GM21737 (cell line): ENCODE results near the gene RASGRP3.

Experiments
- ATAC-seq: cut with Tn5 transposase; IDR thresholded peaks from one replicate; pipeline ENCODE4 v1.9.1; 2021; ENCODE audit warnings: mild to moderate bottlenecking, moderate library complexity; ENCODE audit not compliant: unreplicated experiment

The RASGRP3 gene

GRCh38 chr2:33573657-33574056 lies 97.2 kb downstream of the RASGRP3 start:
- ATAC-seq = no peak

GRCh38 chr2:33577084-33577483 lies 100.6 kb downstream of the RASGRP3 start:
- ATAC-seq = no peak

GRCh38 chr2:33577668-33578067 lies 101.2 kb downstream of the RASGRP3 start:
- ATAC-seq = no peak

GRCh38 chr2:33579227-33579626 lies 102.8 kb downstream of the RASGRP3 start:
- no peak for ATAC-seq

GRCh38 chr2:33581872-33582271 lies 105.4 kb downstream of the RASGRP3 start:
- no peak for ATAC-seq

GRCh38 chr2:33583194-33583938 lies 106.9 kb downstream of the RASGRP3 start:
- peak; percentile 54 for ATAC-seq

- ATAC-seq = no peak
Measured at GRCh38 chr2:33586766-33587165, 110.3 kb downstream of the RASGRP3 start.

- no peak for ATAC-seq
Measured at GRCh38 chr2:33588232-33588631, 111.8 kb downstream of the RASGRP3 start.

GRCh38 chr2:33589444-33589843 lies 113.0 kb downstream of the RASGRP3 start:
- ATAC-seq = no peak

- ATAC-seq = no peak
Measured at GRCh38 chr2:33595385-33595784, 118.9 kb downstream of the RASGRP3 start.

- no peak for ATAC-seq
Measured at GRCh38 chr2:33597026-33597425, 120.6 kb downstream of the RASGRP3 start.

- ATAC-seq = peak; percentile 58
Measured at GRCh38 chr2:33598561-33599174, 122.2 kb downstream of the RASGRP3 start.

GRCh38 chr2:33599175-33599942 lies 122.9 kb downstream of the RASGRP3 start, which contains the start of gene FAM98A:
TSS of gene FAM98A (minus strand) at chr2:33599299. CDS start at chr2:33599221, 78 bp downstream.
- ATAC-seq = peak; percentile 91

- ATAC-seq = no peak
Measured at GRCh38 chr2:33599943-33600192, 123.4 kb downstream of the RASGRP3 start.

- ATAC-seq = no peak
Measured at GRCh38 chr2:33602201-33602830, 125.9 kb downstream of the RASGRP3 start.

GRCh38 chr2:33603416-33603815 lies 127.0 kb downstream of the RASGRP3 start:
- no peak for ATAC-seq

GRCh38 chr2:33605056-33605455 lies 128.6 kb downstream of the RASGRP3 start:
- ATAC-seq = no peak

GRCh38 chr2:33606100-33606499 lies 129.7 kb downstream of the RASGRP3 start:
- ATAC-seq = no peak

GRCh38 chr2:33606622-33607021 lies 130.2 kb downstream of the RASGRP3 start:
- ATAC-seq = no peak

- no peak for ATAC-seq
Measured at GRCh38 chr2:33607251-33607721, 130.8 kb downstream of the RASGRP3 start.

GRCh38 chr2:33607905-33608304 lies 131.5 kb downstream of the RASGRP3 start:
- ATAC-seq = no peak
